ENCODE results near the gene PIK3R4.

DNA sequence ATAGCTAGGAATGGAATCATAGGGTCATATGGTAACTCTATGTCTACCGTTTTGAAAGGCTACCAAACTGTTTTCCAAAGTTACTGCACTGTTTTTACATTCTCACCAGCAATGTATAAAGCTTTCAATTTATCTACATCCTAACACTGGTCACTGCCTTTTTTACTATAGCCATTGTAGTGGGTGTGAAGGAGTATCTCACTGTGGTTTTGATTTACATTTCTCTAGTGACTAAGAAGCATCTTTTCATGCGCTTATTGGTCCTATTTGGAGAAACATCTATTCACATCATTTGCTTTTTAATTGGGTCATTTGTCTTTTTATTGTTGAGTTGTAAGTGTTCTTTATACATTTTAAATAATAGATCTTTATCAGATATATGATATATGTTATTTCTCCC is 53.3 kb downstream of the PIK3R4 start:
- TF ChIP-seq, protein P1, sequence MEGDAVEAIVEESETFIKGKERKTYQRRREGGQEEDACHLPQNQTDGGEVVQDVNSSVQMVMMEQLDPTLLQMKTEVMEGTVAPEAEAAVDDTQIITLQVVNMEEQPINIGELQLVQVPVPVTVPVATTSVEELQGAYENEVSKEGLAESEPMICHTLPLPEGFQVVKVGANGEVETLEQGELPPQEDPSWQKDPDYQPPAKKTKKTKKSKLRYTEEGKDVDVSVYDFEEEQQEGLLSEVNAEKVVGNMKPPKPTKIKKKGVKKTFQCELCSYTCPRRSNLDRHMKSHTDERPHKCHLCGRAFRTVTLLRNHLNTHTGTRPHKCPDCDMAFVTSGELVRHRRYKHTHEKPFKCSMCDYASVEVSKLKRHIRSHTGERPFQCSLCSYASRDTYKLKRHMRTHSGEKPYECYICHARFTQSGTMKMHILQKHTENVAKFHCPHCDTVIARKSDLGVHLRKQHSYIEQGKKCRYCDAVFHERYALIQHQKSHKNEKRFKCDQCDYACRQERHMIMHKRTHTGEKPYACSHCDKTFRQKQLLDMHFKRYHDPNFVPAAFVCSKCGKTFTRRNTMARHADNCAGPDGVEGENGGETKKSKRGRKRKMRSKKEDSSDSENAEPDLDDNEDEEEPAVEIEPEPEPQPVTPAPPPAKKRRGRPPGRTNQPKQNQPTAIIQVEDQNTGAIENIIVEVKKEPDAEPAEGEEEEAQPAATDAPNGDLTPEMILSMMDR (IDR thresholded peaks at IDR 0.05), result no peak
- no peak for TF ChIP-seq EP300 (IDR thresholded peaks at IDR 0.05)
- TF ChIP-seq POLR2A (IDR thresholded peaks at IDR 0.05), result no peak
- TF ChIP-seq POLR2AphosphoS5 (IDR thresholded peaks at IDR 0.05), result no peak
